Amniotic stem cell (primary cell): Measurements from ENCODE around the gene CHPF.

Experiments
- DNase-seq: peaks from one replicate; lab custom pipeline; 2025; lab: John Stamatoyannopoulos, UW

Gene CHPF

GRCh38 chr2:219567791-219568361 lies 24.3 kb upstream of the CHPF start:
- DNase-seq, result no peak

- DNase-seq, result no peak
These were observed 23.5 kb upstream of the CHPF start for GRCh38 chr2:219567131-219567530.

GRCh38 chr2:219566640-219567039 lies 23.0 kb upstream of the CHPF start:
- no peak for DNase-seq

DNA sequence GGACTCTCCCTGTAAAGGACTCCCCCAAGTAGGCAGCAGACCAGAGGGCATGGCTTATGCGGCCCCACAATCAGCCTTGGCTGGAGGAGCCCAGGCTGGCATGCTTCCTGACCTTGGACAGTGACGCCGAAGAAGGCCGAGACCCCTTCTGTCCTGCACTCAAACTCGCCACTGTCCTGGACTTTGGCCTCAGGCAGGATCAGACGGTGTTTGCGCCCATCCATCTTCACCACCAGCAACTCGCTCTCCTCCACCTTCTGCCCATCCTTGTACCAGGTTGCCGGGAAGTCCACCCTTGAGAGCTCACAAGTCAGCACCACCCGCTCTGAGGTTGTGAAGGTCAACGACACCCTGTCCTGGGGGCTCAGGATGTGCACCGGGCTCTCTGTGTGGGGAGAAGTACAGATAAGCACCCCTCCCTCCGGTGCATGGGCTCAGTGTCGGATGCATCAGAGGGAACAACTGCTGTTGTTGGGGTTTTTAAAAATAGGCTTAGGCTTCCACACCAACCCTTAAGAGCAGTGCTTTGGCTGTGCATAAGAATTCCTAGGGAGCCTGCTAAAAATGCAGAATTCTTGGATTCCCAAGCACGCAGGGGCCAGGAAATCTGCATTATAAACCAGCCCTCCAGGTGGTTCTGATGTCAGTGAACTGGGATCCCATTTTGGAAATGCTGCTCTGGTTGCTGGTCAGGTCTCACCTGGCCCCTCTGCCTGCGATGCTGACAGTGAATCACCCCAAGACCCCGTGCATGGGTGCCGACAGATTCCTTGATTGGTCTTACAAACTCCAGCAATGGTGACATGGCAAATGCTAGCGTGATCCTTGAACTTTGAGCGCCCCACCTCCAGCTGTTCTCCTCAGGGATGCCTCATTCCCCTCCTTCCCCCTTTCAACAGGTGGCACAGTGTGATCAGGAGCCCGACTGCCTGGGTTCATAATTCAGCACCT lies 21.8 kb upstream of the CHPF start:
- no peak for DNase-seq

- no peak for DNase-seq
These were observed 19.8 kb upstream of the CHPF start for GRCh38 chr2:219563271-219563928.

- no peak for DNase-seq
These were observed 18.7 kb upstream of the CHPF start for GRCh38 chr2:219562049-219563020.

DNA sequence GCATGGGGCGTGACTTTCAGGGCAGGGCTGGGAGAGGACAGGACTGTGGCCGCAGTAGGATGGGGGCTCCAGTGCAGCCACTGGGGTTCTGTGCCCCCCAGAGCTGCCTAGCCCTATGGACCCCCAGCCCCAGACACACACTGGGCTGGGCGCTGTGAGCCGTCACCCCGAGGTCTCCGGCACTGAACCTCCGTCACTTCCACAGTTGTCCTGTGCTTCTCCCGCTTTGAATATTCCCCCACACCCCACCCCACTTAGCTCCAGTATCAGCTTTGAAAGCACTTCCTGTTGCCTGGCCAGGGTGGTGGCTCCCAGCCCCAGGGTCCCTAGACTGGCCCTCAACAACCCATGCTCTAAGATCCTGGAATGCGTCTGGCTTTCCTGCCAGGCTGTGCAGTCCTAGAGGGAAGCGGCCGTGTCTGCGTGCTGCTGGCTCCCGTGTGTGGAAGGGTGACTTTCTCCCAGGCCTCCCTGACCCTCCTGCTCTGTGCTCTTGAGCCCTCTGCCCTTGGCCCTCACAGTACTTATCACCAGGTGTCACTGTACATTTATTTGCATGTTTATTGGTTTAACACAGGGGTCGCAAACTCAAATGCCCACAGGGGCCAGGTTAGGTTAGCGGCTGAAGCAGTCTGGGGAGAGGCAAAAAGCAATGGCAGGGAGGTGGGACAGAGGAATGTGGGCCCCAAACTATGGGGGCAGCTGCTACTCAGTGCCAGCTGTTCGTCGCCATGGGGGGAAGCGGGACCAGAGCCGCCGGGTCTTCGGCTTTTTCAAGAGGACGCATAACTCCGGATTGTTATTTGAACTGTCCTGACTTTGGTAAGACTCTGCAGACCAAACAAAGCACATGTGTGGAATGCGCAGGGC lies 17.8 kb upstream of the CHPF start:
- no peak for DNase-seq

DNA sequence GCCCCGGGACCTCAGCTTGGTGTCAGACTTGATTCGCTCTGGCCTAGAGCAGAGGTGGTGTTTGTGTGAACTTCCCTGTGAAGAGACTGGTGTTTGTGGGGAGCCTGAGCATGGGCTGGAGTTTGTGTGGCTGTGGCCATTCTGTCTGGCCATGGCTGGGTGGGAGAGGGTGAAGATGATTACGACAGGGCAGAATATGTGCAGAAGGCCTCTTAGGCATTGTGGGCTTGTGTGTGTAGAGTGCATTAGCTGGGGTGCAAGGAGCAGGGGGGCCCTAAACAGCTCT lies 17.2 kb upstream of the CHPF start:
- DNase-seq, result no peak

GRCh38 chr2:219560037-219560892 lies 16.7 kb upstream of the CHPF start:
- no peak for DNase-seq

- no peak for DNase-seq
These were observed 15.7 kb upstream of the CHPF start for GRCh38 chr2:219559156-219559915.

GRCh38 chr2:219557791-219558785 lies 14.5 kb upstream of the CHPF start:
- no peak for DNase-seq

- DNase-seq, result no peak
These were observed 13.7 kb upstream of the CHPF start for GRCh38 chr2:219557320-219557719.

DNA sequence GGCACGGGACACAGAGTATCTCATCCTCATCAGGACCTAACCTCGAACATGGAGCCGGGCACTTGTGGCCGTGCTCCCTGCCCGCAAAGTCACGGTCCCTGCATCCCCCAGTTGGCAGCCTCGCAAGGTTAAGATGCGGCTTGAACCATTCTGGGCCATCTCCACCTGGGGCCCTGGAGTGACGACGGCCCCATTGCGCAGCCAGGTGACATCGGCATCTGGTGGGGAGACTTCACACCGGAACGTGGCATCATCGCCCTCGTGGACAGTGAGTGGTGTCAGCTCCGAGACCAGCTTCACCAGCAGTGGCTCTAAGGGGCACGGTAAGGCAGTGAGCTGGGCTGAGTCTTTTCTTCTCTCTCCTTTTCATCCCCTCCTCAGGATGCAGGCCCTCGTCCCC lies 12.8 kb upstream of the CHPF start:
- no peak for DNase-seq

GRCh38 chr2:219555956-219556355 lies 12.3 kb upstream of the CHPF start:
- no peak for DNase-seq

GRCh38 chr2:219554350-219554749 lies 10.7 kb upstream of the CHPF start:
- no peak for DNase-seq

DNA sequence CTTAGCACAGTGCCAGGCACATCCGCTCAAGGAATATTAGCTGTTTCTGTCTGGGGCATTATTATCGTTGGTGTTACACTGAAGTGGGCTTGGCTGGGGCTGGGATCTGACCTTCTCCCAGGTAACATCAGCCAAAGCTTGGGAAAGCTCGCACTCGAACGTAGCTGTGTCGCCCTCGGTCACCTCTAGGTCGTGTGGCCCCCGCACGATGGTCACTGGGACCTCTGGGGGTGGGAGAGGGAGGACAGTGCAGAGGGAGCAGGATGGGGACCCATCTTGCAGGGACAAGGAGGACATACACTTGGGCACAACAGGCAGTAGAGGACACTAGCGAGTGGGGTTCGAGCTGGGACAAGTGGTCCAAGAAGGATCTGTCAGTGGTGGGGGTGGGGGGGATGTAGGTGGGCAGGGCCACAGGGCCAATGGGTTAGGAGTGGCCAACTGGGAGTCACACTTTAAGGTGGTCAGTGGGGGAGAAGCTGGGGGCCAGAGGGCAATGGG lies 9.9 kb upstream of the CHPF start:
- DNase-seq, result no peak

DNA sequence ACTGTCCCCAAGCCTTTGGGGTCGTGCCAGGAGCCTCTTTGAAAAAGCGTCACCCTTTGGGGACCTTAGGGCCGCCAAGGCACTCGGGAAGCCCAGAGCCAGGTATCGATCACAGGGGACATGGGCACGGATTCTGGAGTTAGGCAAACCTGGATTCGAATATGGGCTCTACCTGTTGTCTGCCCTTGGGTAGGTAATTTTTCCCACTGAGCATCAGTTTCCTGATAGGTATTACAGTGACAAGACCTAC lies 9.5 kb upstream of the CHPF start:
- no peak for DNase-seq
